H1 (cell line): ENCODE results near the gene MOV10L1. TPM values are rescaled to one million over a fixed set of nuclear protein-coding genes. Genes with fewer than 3 reads are reported as not detected.

Source experiments
- CTCF ChIA-PET: fragments of 300-600 bp; sonication (Branson Sonifier 250); formaldehyde crosslinking; loops from one replicate; lab custom pipeline; 2021; ENCODE audit not compliant: partially characterized antibody; lab: Charles Lee
- POLR2A ChIA-PET: fragments of 300-600 bp; sonication (Branson Sonifier 250); formaldehyde crosslinking; loops from one replicate; lab custom pipeline; 2021; ENCODE audit warnings: inconsistent platforms; ENCODE audit not compliant: partially characterized antibody; lab: Charles Lee
- DNase-seq, 2 experiments: peaks; one replicate each; pipeline versions ENCODE4 v3.0.0 to v3.0.0-alpha.2; 2010 to 2022; ENCODE audit warnings: low spot score in 2 of 2, low read depth in 1 of 2, mixed read lengths in 1 of 2
- FAIRE-seq: peaks from 2 replicates; lab custom pipeline; 2011; peaks lifted over from hg19 to GRCh38; lab: Jason Lieb, UNC
- H2AFZ ChIP-seq: 2 replicates; pipeline ENCODE4 v1.8.1; 2012; ENCODE audit warnings: low read length, inconsistent platforms
- H2AK5ac ChIP-seq: 2 replicates; pipeline ENCODE4 v1.6.1; 2013; ENCODE audit warnings: low read depth, low read length
- H2BK120ac ChIP-seq: replicated peaks from 2 replicates; pipeline ENCODE3; 2013; ENCODE audit warnings: low read depth, low read length, inconsistent platforms
- H2BK12ac ChIP-seq: 2 replicates; pipeline ENCODE4 v1.6.1; 2013; ENCODE audit warnings: low read depth, low read length
- H2BK15ac ChIP-seq: 2 replicates; pipeline ENCODE4 v1.6.1; 2013; ENCODE audit warnings: low read length
- H2BK20ac ChIP-seq: 2 replicates; pipeline ENCODE4 v1.6.1; 2013; ENCODE audit warnings: low read length
- H2BK5ac ChIP-seq: 2 replicates; pipeline ENCODE4 v1.6.1; 2013; ENCODE audit warnings: low read depth, low read length
- H3K14ac ChIP-seq: 2 replicates; pipeline ENCODE4 v1.6.1; 2013; ENCODE audit warnings: inconsistent platforms; ENCODE audit not compliant: insufficient read length
- H3K18ac ChIP-seq: 2 replicates; pipeline ENCODE4 v1.6.1; 2013; ENCODE audit warnings: low read length; ENCODE audit errors: extremely low read depth
- H3K23ac ChIP-seq: 2 replicates; pipeline ENCODE4 v1.6.1; 2013; ENCODE audit warnings: inconsistent platforms; ENCODE audit not compliant: insufficient read length
- H3K23me2 ChIP-seq: 2 replicates; pipeline ENCODE4 v1.6.1; 2013; ENCODE audit warnings: low read depth, low read length
- H3K27ac ChIP-seq: 2 replicates; pipeline ENCODE4 v1.6.1; 2011; ENCODE audit warnings: low read depth, low read length, inconsistent platforms
- H3K27me3 ChIP-seq, 4 experiments: replicated peaks in 1 of 4; 1 replicate in 1 of 4; 2 replicates in 3 of 4; pipeline versions ENCODE4 v1.6.1 to v1.8.1; 2011 to 2013; ENCODE audit warnings: low read length in 3 of 4, mild to moderate bottlenecking in 3 of 4, inconsistent platforms in 2 of 4, mixed read lengths in 2 of 4, moderate library complexity in 1 of 4; ENCODE audit not compliant: control insufficient read depth in 3 of 4, insufficient read depth in 3 of 4; ENCODE audit errors: extremely low read depth in 1 of 4
- H3K36me3 ChIP-seq, 4 experiments: 2 replicates each; pipeline versions ENCODE4 v1.6.1 to v1.8.1; 2011 to 2013; ENCODE audit warnings: mild to moderate bottlenecking in 4 of 4, low read length in 3 of 4, moderate library complexity in 2 of 4, control low read depth in 1 of 4, inconsistent platforms in 1 of 4; ENCODE audit not compliant: insufficient read depth in 4 of 4, control insufficient read depth in 2 of 4
- H3K4ac ChIP-seq: replicated peaks from 2 replicates; pipeline ENCODE3; 2013; ENCODE audit warnings: low read length, low read depth, mixed read lengths, inconsistent platforms; ENCODE audit not compliant: insufficient read length
- H3K4me1 ChIP-seq, 4 experiments: replicated peaks in 1 of 4; 1 replicate in 1 of 4; 2 replicates in 3 of 4; pipeline versions ENCODE4 v1.6.1 to v1.8.1; 2011 to 2013; ENCODE audit warnings: low read length in 3 of 4, inconsistent platforms in 2 of 4, mixed read lengths in 1 of 4; ENCODE audit not compliant: insufficient read depth in 4 of 4, control insufficient read depth in 3 of 4
- H3K4me2 ChIP-seq, 2 experiments: 2 replicates each; pipeline versions ENCODE4 v1.6.1 to v1.8.1; 2011 to 2013; ENCODE audit warnings: low read depth in 2 of 2, low read length in 2 of 2, control low read depth in 1 of 2, inconsistent platforms in 1 of 2, mild to moderate bottlenecking in 1 of 2; ENCODE audit not compliant: insufficient read depth in 1 of 2
- H3K4me3 ChIP-seq, 4 experiments: fragments of 200-600, 300-600 bp in 1 of 4; sonication (generic), shearing (Covaris generic), sonication (Bioruptor Twin) in 1 of 4; 2 replicates each; pipeline versions ENCODE4 v1.5.1 to v1.8.1; 2011 to 2016; ENCODE audit warnings: low read length in 4 of 4, low read depth in 3 of 4, control low read depth in 2 of 4, inconsistent platforms in 2 of 4, mild to moderate bottlenecking in 2 of 4, mixed read lengths in 1 of 4, moderate library complexity in 1 of 4; ENCODE audit not compliant: insufficient read depth in 2 of 4; ENCODE audit errors: extremely low read depth in 1 of 4
- H3K56ac ChIP-seq: replicated peaks from 2 replicates; pipeline ENCODE3; 2013; ENCODE audit warnings: low read depth, mild to moderate bottlenecking, mixed read lengths, low read length, inconsistent platforms; ENCODE audit not compliant: insufficient read length
- H3K79me1 ChIP-seq: 2 replicates; pipeline ENCODE4 v1.6.1; 2013; ENCODE audit warnings: low read depth, low read length, control low read depth
- H3K79me2 ChIP-seq, 2 experiments: 2 replicates each; pipeline versions ENCODE4 v1.6.1 to v1.8.1; 2012 to 2013; ENCODE audit warnings: low read length in 2 of 2, mild to moderate bottlenecking in 2 of 2, inconsistent platforms in 1 of 2; ENCODE audit not compliant: insufficient read depth in 2 of 2, control insufficient read depth in 1 of 2
- H3K9ac ChIP-seq, 4 experiments: replicated peaks in 1 of 4; 1 replicate in 1 of 4; 2 replicates in 3 of 4; pipeline versions ENCODE4 v1.6.1 to v1.8.1; 2011 to 2013; ENCODE audit warnings: low read depth in 3 of 4, low read length in 3 of 4, control low read depth in 2 of 4, mild to moderate bottlenecking in 2 of 4, moderate library complexity in 2 of 4, inconsistent platforms in 1 of 4; ENCODE audit errors: extremely low read depth in 1 of 4
- H3K9me3 ChIP-seq, 2 experiments: 2 replicates each; pipeline versions ENCODE4 v1.6.1 to v1.8.1; 2012 to 2013; ENCODE audit warnings: mild to moderate bottlenecking in 2 of 2, moderate library complexity in 2 of 2, control low read depth in 1 of 2, inconsistent platforms in 1 of 2, low read depth in 1 of 2, low read length in 1 of 2, mixed read lengths in 1 of 2; ENCODE audit not compliant: insufficient read depth in 2 of 2
- H4K20me1 ChIP-seq, 2 experiments: replicated peaks in 1 of 2; 2 replicates each; pipeline versions ENCODE3 to v1.8.1; 2011 to 2013; ENCODE audit warnings: inconsistent platforms in 2 of 2, low read length in 2 of 2, mild to moderate bottlenecking in 1 of 2; ENCODE audit not compliant: insufficient read depth in 2 of 2, control insufficient read depth in 1 of 2
- H4K5ac ChIP-seq: 2 replicates; pipeline ENCODE4 v1.6.1; 2013; ENCODE audit warnings: low read length, low read depth, mixed read lengths, inconsistent platforms; ENCODE audit not compliant: insufficient read length
- H4K8ac ChIP-seq: 2 replicates; pipeline ENCODE4 v1.8.0; 2013; ENCODE audit warnings: mild to moderate bottlenecking, moderate library complexity, low read length, inconsistent platforms; ENCODE audit not compliant: insufficient read depth; ENCODE audit errors: extremely low read depth
- H4K91ac ChIP-seq: replicated peaks from 2 replicates; pipeline ENCODE3; 2013; ENCODE audit warnings: low read length, mixed read lengths, inconsistent platforms; ENCODE audit not compliant: insufficient read length
- CTBP2 ChIP-seq: IDR thresholded peaks from 2 replicates; pipeline ENCODE4 v1.7.0; 2011; ENCODE audit warnings: borderline replicate concordance, mild to moderate bottlenecking, moderate library complexity, mixed read lengths, low read length; ENCODE audit not compliant: insufficient read depth, insufficient read length
- CTCF ChIP-seq, 3 experiments: IDR thresholded peaks; 1 replicate in 2 of 3; 2 replicates in 1 of 3; pipeline versions ENCODE4 v1.5.1 to v1.6.1; 2011; ENCODE audit warnings: low read length in 3 of 3, mild to moderate bottlenecking in 3 of 3, inconsistent platforms in 2 of 3, low read depth in 1 of 3, moderate library complexity in 1 of 3; ENCODE audit not compliant: insufficient read depth in 1 of 3; ENCODE audit errors: control extremely low read depth in 1 of 3
- EZH2 ChIP-seq: fragments of 200-600 bp; sonication (generic); IDR thresholded peaks from 2 replicates; pipeline ENCODE4 v1.7.1; 2012; ENCODE audit warnings: low read depth, mild to moderate bottlenecking, moderate library complexity, low read length, inconsistent platforms; ENCODE audit not compliant: severe bottlenecking
- GTF2F1 ChIP-seq: IDR thresholded peaks from 2 replicates; pipeline ENCODE4 v1.6.1; 2012; ENCODE audit warnings: low read depth, low read length, improper control_type of control experiment, borderline replicate concordance
- RNF2 ChIP-seq: fragments of 200-900, 300-1000 bp; sonication (generic); IDR thresholded peaks from 2 replicates; pipeline ENCODE4 v1.7.1; 2016; ENCODE audit warnings: borderline replicate concordance, low read depth, mild to moderate bottlenecking, antibody characterized with exemption, low read length; ENCODE audit not compliant: poor library complexity, severe bottlenecking; ENCODE audit errors: missing control alignments
- SAP30 ChIP-seq: fragments of 300-600 bp; sonication (generic); IDR thresholded peaks from 2 replicates; pipeline ENCODE4 v1.7.1; 2012; ENCODE audit warnings: low read length, moderate library complexity, mild to moderate bottlenecking, inconsistent platforms; ENCODE audit not compliant: insufficient read depth, insufficient replicate concordance
- SIRT6 ChIP-seq: IDR thresholded peaks from one replicate; pipeline ENCODE4 v1.7.1; 2012; ENCODE audit warnings: low read length, inconsistent platforms
- SRF ChIP-seq: IDR thresholded peaks from 2 replicates; pipeline ENCODE4 v1.6.1; 2011; ENCODE audit warnings: mild to moderate bottlenecking, low read depth, low read length, moderate library complexity
- TAF1 ChIP-seq: IDR thresholded peaks from 2 replicates; pipeline ENCODE4 v1.6.1; 2011; ENCODE audit warnings: mild to moderate bottlenecking, low read depth, low read length
- TAF7 ChIP-seq: optimal IDR thresholded peaks from 2 replicates; pipeline ENCODE3; 2011; ENCODE audit warnings: low read depth, mild to moderate bottlenecking, inconsistent platforms, low read length, moderate library complexity, borderline replicate concordance
- WGBS, 2 experiments: shearing (Covaris generic) in 1 of 2; methylation state at CpG; one replicate each; pipeline versions ENCODE4 v1.1.6 to v1.1.7; 2013 to 2015; ENCODE audit warnings: low lambda C conversion rate in 2 of 2, mixed read lengths in 2 of 2, inconsistent platforms in 1 of 2, low coverage in 1 of 2, missing lambda C conversion rate in 1 of 2; ENCODE audit not compliant: insufficient replicate concordance in 2 of 2, insufficient coverage in 1 of 2, insufficient read length in 1 of 2; ENCODE audit errors: extremely low coverage in 1 of 2, missing lambda C conversion rate in 1 of 2; 5-methylcytosine and 5-hydroxymethylcytosine counted together
- polyA plus RNA-seq, 7 experiments: library from polyadenylated mRNA; depleted of rRNA in 3 of 7; stranded (reverse) in 5 of 7; unstranded in 2 of 7; fragments of >200 nt in 5 of 7; fragments of 200-250 nt in 2 of 7; gene quantifications; 1 replicate in 5 of 7; 2 replicates in 1 of 7; 4 replicates in 1 of 7; pipeline versions ENCODE4 v1.2.1 to v1.2.3, GENCODE V29; 2011 to 2013; ENCODE audit warnings: missing spikeins in 2 of 7, mixed read lengths in 2 of 7
- total RNA-seq: library from RNA; stranded (reverse); fragmentation: NEBNext Ultra II Directional; extraction: Animal tissue kit (Norgen Biotek cat#: 25700); gene quantifications from 2 replicates; pipeline ENCODE4 v1.2.1, GENCODE V29; 2021

Gene MOV10L1
- total and polyA plus RNA-seq, 2 of the 8 experiments (the other 6 are each of a cell fraction or from before 2014, with no cell fraction given) = 0.32 TPM; not detected in 1

- Histone ChIP-seq H2AK5ac (no peak overlapping the region), H3K79me1 (no peaks in the 10 kb centered on the region), H3K14ac (no peak overlapping the region), H3K27ac (no peak overlapping the region), H2AFZ (no peak overlapping the region), H3K18ac (no peak overlapping the region), H4K20me1 (peaks cover 0 to 2% of the 10 kb centered on the region in 2 experiments), H4K8ac (no peak overlapping the region), H2BK120ac (no peak overlapping the region), H2BK15ac (no peak overlapping the region), H2BK20ac (no peak overlapping the region), H3K56ac (no peak overlapping the region), H3K9ac (no peak overlapping the region), H3K23ac (no peak overlapping the region), H3K4me3 (no peak overlapping the region), H3K23me2 (no peaks in the 10 kb centered on the region), H3K79me2 (no peaks in the 10 kb centered on the region), H3K4ac (no peak overlapping the region), H3K36me3 (no peaks in the 10 kb centered on the region), H2BK12ac (no peak overlapping the region), H3K27me3 (no peaks in the 10 kb centered on the region; a peak in 2 of 7 replicates), H2BK5ac (no peak overlapping the region), H3K4me2 (no peak overlapping the region), H3K4me1 (peaks cover 0 to 14% (median 7%) of the 10 kb centered on the region in 4 experiments; a peak in 5 of 7 replicates), H4K91ac (no peak overlapping the region), H3K9me3 (peaks cover 0 to 7% of the 10 kb centered on the region in 2 experiments; a peak in 1 of 4 replicates), H4K5ac (no peak overlapping the region)
- ChIA-PET CTCF (no interaction called here), POLR2A (no interaction called here)
- 85% methylated on average over 12 of the region's 12 CpGs; no CpG with 5 or more reads in 1 of the 2 experiments for WGBS, 2 experiments
- FAIRE-seq (no peak), DNase-seq (no peak)
- TF ChIP-seq SRF (no peak), EZH2 (no peak), RNF2 (no peak), TAF1 (no peak), TAF7 (no peak), SAP30 (no peak), GTF2F1 (no peak), CTBP2 (no peak), CTCF (IDR thresholded peaks at IDR 0.05; ENCODE audit: control extremely low read depth in 1 of 3, insufficient read depth in 1 of 3, low read depth in 1 of 3, low read length in 3 of 3) (no peak), SIRT6 (no peak)
Observed at GRCh38 chr22:50087646-50088045, 2.2 kb upstream of the MOV10L1 start.
